ENCODE results near the gene IRAG1. TPM values are rescaled to one million over a fixed set of nuclear protein-coding genes. Genes with fewer than 3 reads are reported as not detected.

Gene IRAG1
- total RNA-seq (2021; fragmentation: NEBNext Ultra II Directional; extraction: Animal tissue kit (Norgen Biotek cat#: 25700)), result 10 to 100 TPM; 35.5 to 73.3 (median 38.2) TPM
- long read RNA-seq, partial matches to known transcripts, result 4 of 11 reads
- long read RNA-seq, other reads (novel, unspliced or antisense), result 7 of 11 reads

- Mint-ChIP-seq H3K4me3 (peak within 1 kb of the TSS; percentile 93), H3K9me3 (peaks cover 5% of the 10 kb centered on the region), H3K27ac (peak within 1 kb of the TSS; percentile 92), H3K4me1 (ENCODE audit: low read depth) (peaks cover 77% of the 10 kb centered on the region), H3K27me3 (ENCODE audit: insufficient read depth) (peaks cover 3% of the 10 kb centered on the region), H3K36me3 (ENCODE audit: low read depth) (peaks cover 32% of the 10 kb centered on the region)
- peak; percentile 54 for DNase-seq
- TF ChIP-seq CTCF (IDR thresholded peaks at IDR 0.05), result no peak
Observed at GRCh38 chr11:10693509-10694081, at the start of gene IRAG1. Gene IRAG1, minus strand, starts transcription at chr11:10693755. Its CDS starts 153 bp downstream, at chr11:10693602.

GRCh38 chr11:10742460-10743208, 49.1 kb upstream of the IRAG1 start:
- H3K4me1 Mint-ChIP-seq (ENCODE audit: low read depth), result peaks cover 33% of the 10 kb centered on the region
- no peak overlapping the region for H3K4me3 Mint-ChIP-seq
- peak; percentile 20; the same call in 1 of the 2 replicates for TF ChIP-seq CTCF (IDR thresholded peaks at IDR 0.05)
- H3K36me3 Mint-ChIP-seq (ENCODE audit: low read depth), result no peaks in the 10 kb centered on the region
- DNase-seq, result peak; percentile 85
- H3K9me3 Mint-ChIP-seq, result no peaks in the 10 kb centered on the region
- no peaks in the 10 kb centered on the region for H3K27me3 Mint-ChIP-seq (ENCODE audit: insufficient read depth)
- H3K27ac Mint-ChIP-seq, result peak overlapping the region; percentile 9; the same call in 1 of the 2 replicates

GRCh38 chr11:10735481-10736475, 42.2 kb upstream of the IRAG1 start:
- peaks cover 11% of the 10 kb centered on the region; the same call in 1 of the 2 replicates for H3K9me3 Mint-ChIP-seq
- H3K4me3 Mint-ChIP-seq, result peak overlapping the region; percentile 87

GRCh38 chr11:10731064-10731680, 37.6 kb upstream of the IRAG1 start:
- no peak for DNase-seq
- Mint-ChIP-seq H3K36me3 (ENCODE audit: low read depth) (peaks cover 16% of the 10 kb centered on the region), H3K27me3 (ENCODE audit: insufficient read depth) (no peaks in the 10 kb centered on the region; the same call in 1 of the 2 replicates)

More at GRCh38 chr11:10735481-10736475, 42.2 kb upstream of the IRAG1 start:
- TF ChIP-seq CTCF (IDR thresholded peaks at IDR 0.05), result peak; percentile 99
- Mint-ChIP-seq H3K27ac (peak overlapping the region; percentile 83), H3K27me3 (ENCODE audit: insufficient read depth) (no peaks in the 10 kb centered on the region; the same call in 1 of the 2 replicates), H3K36me3 (ENCODE audit: low read depth) (peaks cover 16% of the 10 kb centered on the region), H3K4me1 (ENCODE audit: low read depth) (peaks cover 50% of the 10 kb centered on the region)
- peak; percentile 97 for DNase-seq

More at GRCh38 chr11:10731064-10731680, 37.6 kb upstream of the IRAG1 start:
- no peak overlapping the region for H3K27ac Mint-ChIP-seq
- peaks cover 12% of the 10 kb centered on the region; the same call in 1 of the 2 replicates for H3K9me3 Mint-ChIP-seq
- TF ChIP-seq CTCF (IDR thresholded peaks at IDR 0.05), result no peak
- H3K4me3 Mint-ChIP-seq, result no peak overlapping the region
- H3K4me1 Mint-ChIP-seq (ENCODE audit: low read depth), result peaks cover 72% of the 10 kb centered on the region

Measured in HFFc6 (cell line).